Vagina (tissue), 2 donors: ENCODE data around the gene CLIC5.

Experiments used
- POLR2A ChIP-seq, 2 donors: fragments of 450-650 bp; IDR thresholded peaks; one replicate each; pipeline ENCODE4 v1.6.1; 2017; ENCODE audit warnings: antibody characterized with exemption in 2 of 2, mild to moderate bottlenecking in 2 of 2, moderate library complexity in 2 of 2
- POLR2AphosphoS5 ChIP-seq, 2 donors: sonication (generic); formaldehyde crosslinking; IDR thresholded peaks; one replicate each; pipeline ENCODE4 v1.9.0; 2017; ENCODE audit warnings: antibody characterized with exemption in 2 of 2, mild to moderate bottlenecking in 2 of 2, low read depth in 1 of 2; ENCODE audit not compliant: insufficient read depth in 1 of 2
- TF ChIP-seq, protein P1 (sequence below), 3 experiments: fragments of 450-650 bp in 2 of 3; fragments of 200-600 bp in 1 of 3; sonication (generic) in 1 of 3; IDR thresholded peaks; one replicate each; pipeline ENCODE4 v1.5.1; 2017 to 2019; ENCODE audit warnings: antibody characterized with exemption in 3 of 3, mild to moderate bottlenecking in 2 of 3, moderate library complexity in 2 of 3

DNA sequence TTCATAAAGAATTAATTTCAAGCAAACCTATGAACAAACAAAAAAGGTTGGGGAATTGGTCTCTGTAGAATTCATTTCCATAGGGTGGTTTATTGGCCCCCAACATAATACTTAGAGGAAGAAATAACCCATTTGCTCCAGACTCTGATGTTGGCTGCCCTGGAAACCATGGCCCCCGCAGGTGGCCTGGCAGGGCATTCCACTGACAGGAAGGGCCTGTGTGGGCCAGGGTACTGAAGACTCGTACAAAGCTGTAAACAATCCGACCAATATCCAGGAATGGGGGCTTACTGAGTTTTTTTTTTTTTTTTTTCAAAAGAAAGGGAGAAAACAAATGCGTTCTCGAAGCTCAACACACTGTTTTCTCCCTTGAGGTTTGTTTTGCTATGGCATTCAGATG lies 59.5 kb downstream of the CLIC5 start:
- TF ChIP-seq POLR2A (IDR thresholded peaks at IDR 0.05) (no peak), POLR2AphosphoS5 (IDR thresholded peaks at IDR 0.05; ENCODE audit: insufficient read depth in 1 of 2, low read depth in 1 of 2) (no peak)
- TF ChIP-seq, protein P1, sequence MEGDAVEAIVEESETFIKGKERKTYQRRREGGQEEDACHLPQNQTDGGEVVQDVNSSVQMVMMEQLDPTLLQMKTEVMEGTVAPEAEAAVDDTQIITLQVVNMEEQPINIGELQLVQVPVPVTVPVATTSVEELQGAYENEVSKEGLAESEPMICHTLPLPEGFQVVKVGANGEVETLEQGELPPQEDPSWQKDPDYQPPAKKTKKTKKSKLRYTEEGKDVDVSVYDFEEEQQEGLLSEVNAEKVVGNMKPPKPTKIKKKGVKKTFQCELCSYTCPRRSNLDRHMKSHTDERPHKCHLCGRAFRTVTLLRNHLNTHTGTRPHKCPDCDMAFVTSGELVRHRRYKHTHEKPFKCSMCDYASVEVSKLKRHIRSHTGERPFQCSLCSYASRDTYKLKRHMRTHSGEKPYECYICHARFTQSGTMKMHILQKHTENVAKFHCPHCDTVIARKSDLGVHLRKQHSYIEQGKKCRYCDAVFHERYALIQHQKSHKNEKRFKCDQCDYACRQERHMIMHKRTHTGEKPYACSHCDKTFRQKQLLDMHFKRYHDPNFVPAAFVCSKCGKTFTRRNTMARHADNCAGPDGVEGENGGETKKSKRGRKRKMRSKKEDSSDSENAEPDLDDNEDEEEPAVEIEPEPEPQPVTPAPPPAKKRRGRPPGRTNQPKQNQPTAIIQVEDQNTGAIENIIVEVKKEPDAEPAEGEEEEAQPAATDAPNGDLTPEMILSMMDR (IDR thresholded peaks at IDR 0.05), result no peak
